Osteoblast (primary cell): Measurements from ENCODE around the gene GDAP1L1. TPM values are rescaled to one million over a fixed set of nuclear protein-coding genes. Genes with fewer than 3 reads are reported as not detected.
"Not testable (repeated sequence)": the region's sequence is repeated elsewhere in the genome, so short reads cannot be mapped to it uniquely, and the experiment has no call there.

ENCODE experiments used
- DNase-seq: peaks from one replicate; pipeline ENCODE4 v3.0.0; 2011; ENCODE audit warnings: low spot score, mixed read lengths; ENCODE audit not compliant: insufficient read length; ENCODE audit errors: missing footprints
- H2AFZ ChIP-seq: 2 replicates; pipeline ENCODE4 v1.6.0; 2011; ENCODE audit warnings: mild to moderate bottlenecking, low read length
- H3K27ac ChIP-seq: 2 replicates; pipeline ENCODE4 v1.5.1; 2011; ENCODE audit warnings: mild to moderate bottlenecking, low read depth, low read length, moderate library complexity
- H3K27me3 ChIP-seq: 2 replicates; pipeline ENCODE4 v1.6.0; 2012; ENCODE audit warnings: mild to moderate bottlenecking, control low read depth, inconsistent platforms, low read length, moderate library complexity; ENCODE audit not compliant: insufficient read depth
- H3K36me3 ChIP-seq: 2 replicates; pipeline ENCODE4 v1.5.1; 2011; ENCODE audit warnings: mild to moderate bottlenecking, low read length, control low read depth, moderate library complexity; ENCODE audit not compliant: insufficient read depth
- H3K4me1 ChIP-seq: 2 replicates; pipeline ENCODE4 v1.5.1; 2011; ENCODE audit warnings: mild to moderate bottlenecking, low read length, control low read depth, moderate library complexity; ENCODE audit not compliant: insufficient read depth
- H3K4me2 ChIP-seq: 2 replicates; pipeline ENCODE4 v1.6.0; 2011; ENCODE audit warnings: mild to moderate bottlenecking, low read length; ENCODE audit not compliant: insufficient read depth
- H3K4me3 ChIP-seq: fragments of 200-600 bp; sonication (generic); 3 replicates; pipeline ENCODE4 v1.5.1; 2012; ENCODE audit warnings: mild to moderate bottlenecking, low read length, inconsistent platforms; ENCODE audit not compliant: insufficient read depth
- H3K79me2 ChIP-seq: 2 replicates; pipeline ENCODE4 v1.6.0; 2012; ENCODE audit warnings: mild to moderate bottlenecking, low read length, control low read depth, inconsistent platforms; ENCODE audit not compliant: insufficient read depth
- H3K9me3 ChIP-seq: 2 replicates; pipeline ENCODE4 v1.5.1; 2011; ENCODE audit warnings: low read depth, low read length, control low read depth
- H4K20me1 ChIP-seq: 2 replicates; pipeline ENCODE4 v1.6.0; 2012; ENCODE audit warnings: mild to moderate bottlenecking, low read length, control low read depth; ENCODE audit not compliant: insufficient read depth
- total RNA-seq: library from RNA; depleted of rRNA; stranded (reverse); fragments of >200 nt; gene quantifications from 2 replicates; pipeline ENCODE4 v1.2.3, GENCODE V29; 2012
- TF ChIP-seq, protein P1 (sequence below): IDR thresholded peaks from 2 replicates; pipeline ENCODE4 v1.5.1; 2011; ENCODE audit warnings: mild to moderate bottlenecking, low read depth, low read length, moderate library complexity; ENCODE audit errors: extremely low read depth

The GDAP1L1 gene
- total RNA-seq, 1 donor = 0.72 TPM

DNA sequence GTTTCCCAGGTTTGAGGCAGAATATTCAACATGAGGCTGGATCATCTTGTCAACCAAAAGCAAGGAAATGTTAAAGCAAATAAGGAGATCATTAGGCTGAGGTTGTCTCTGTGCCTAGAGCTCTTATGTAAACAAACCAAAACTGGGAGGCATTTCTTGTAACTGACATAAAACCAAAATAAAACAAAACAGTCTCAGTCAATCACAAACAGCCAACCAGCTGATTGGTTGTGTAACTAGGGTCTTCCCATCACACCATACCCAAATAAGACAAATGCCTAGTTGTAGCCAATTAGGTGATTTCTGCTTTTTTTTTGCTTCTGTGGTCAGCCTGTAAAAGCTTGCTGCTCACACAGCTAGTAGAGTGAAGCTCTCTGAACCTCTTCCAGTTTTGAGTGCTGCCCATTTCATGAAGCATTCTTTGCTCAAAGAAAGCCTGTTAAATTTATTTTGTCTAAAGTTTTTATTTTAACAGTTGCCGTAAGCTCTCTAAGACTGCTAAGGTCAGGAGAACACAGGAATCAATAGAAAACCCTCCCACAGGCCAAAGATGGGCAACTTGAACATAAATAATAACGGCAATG, 72.8 kb downstream of the GDAP1L1 start:
- H3K27ac ChIP-seq = no peak overlapping the region
- no peak overlapping the region for H2AFZ ChIP-seq
- H3K4me2 ChIP-seq = no peak overlapping the region
- no peaks in the 10 kb centered on the region for H3K4me1 ChIP-seq
- H4K20me1 ChIP-seq = no peaks in the 10 kb centered on the region
- no peaks in the 10 kb centered on the region for H3K9me3 ChIP-seq
- no peaks in the 10 kb centered on the region for H3K36me3 ChIP-seq
- no peak overlapping the region for H3K4me3 ChIP-seq
- TF ChIP-seq, protein P1, sequence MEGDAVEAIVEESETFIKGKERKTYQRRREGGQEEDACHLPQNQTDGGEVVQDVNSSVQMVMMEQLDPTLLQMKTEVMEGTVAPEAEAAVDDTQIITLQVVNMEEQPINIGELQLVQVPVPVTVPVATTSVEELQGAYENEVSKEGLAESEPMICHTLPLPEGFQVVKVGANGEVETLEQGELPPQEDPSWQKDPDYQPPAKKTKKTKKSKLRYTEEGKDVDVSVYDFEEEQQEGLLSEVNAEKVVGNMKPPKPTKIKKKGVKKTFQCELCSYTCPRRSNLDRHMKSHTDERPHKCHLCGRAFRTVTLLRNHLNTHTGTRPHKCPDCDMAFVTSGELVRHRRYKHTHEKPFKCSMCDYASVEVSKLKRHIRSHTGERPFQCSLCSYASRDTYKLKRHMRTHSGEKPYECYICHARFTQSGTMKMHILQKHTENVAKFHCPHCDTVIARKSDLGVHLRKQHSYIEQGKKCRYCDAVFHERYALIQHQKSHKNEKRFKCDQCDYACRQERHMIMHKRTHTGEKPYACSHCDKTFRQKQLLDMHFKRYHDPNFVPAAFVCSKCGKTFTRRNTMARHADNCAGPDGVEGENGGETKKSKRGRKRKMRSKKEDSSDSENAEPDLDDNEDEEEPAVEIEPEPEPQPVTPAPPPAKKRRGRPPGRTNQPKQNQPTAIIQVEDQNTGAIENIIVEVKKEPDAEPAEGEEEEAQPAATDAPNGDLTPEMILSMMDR = no peak
- peaks cover 3% of the 10 kb centered on the region for H3K27me3 ChIP-seq
- DNase-seq = no peak
- no peaks in the 10 kb centered on the region for H3K79me2 ChIP-seq

DNA sequence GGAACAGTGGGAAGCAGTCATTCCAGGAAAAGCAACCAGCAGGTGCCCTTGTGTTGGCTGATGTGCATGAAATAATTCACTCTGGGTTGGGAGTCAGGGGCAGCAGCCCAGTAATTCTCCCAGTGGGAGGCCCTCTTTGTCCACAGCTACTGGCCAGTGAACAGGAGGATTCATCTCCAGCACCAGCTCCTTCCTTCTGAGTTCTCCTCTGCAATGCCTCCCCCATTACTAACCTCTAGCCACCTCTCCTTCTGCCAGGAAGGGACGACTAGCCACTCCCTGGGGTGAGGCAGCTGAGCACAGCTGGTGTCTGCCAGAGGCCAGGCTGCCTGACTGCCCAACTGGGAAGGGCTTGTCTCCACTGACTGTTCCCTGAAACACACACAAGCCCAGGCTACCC, 77.2 kb downstream of the GDAP1L1 start:
- H3K4me1 ChIP-seq = no peaks in the 10 kb centered on the region
- DNase-seq = no peak

DNA sequence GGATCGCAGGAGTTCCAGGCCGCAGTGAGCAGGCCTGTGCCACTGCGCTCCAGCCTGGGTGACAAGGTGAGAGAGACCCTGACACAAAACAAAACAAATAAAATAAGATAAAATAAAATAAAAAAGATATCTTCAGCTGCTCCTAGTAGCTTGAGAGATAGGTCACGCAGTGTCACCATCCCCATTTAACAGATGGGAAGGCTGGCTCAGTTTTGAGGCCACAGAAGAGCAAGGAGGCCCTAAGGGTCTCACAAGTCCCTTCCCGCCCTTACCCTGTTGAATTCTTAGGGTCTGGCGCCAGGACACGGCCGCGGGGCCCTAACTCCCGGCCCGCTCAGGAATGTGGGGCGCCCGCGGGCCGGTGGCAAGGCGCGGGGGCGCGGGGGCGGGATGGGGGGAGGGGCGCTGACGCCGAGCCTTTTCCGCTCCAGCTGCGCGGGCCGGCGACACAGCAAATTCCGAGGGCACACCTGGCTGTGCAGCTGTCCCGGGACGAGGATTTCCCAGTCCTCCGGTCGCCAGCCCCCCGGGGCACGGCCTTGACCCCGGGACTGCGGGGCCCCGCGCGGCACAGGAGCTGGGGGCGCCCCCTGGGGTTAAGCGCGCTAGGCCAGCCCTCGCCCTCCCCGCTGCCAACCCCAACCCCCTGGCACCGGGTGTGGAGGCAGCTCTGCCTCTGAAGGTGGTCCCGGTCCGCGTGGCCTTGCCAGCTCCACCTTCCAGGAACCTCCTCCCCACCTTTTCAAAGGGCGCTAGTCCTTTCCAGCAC, 79.5 kb downstream of the GDAP1L1 start:
- Histone ChIP-seq H3K9me3 (no peaks in the 10 kb centered on the region), H3K4me3 (peak overlapping the region; percentile 51), H3K4me2 (peak overlapping the region; percentile 48), H2AFZ (peak overlapping the region; percentile 59), H3K27me3 (peaks cover 6% of the 10 kb centered on the region), H3K36me3 (no peaks in the 10 kb centered on the region), H3K4me1 (no peaks in the 10 kb centered on the region), H3K79me2 (no peaks in the 10 kb centered on the region), H4K20me1 (no peaks in the 10 kb centered on the region), H3K27ac (no peak overlapping the region)
- no peak for DNase-seq
- TF ChIP-seq, protein P1 = no peak

More for the DNA sequence above, 77.2 kb downstream of the GDAP1L1 start:
- TF ChIP-seq, protein P1 = no peak
- H3K36me3 ChIP-seq = no peaks in the 10 kb centered on the region
- H3K4me3 ChIP-seq = no peak overlapping the region
- no peak overlapping the region for H3K27ac ChIP-seq
- no peaks in the 10 kb centered on the region for H3K9me3 ChIP-seq
- H4K20me1 ChIP-seq = no peaks in the 10 kb centered on the region
- no peaks in the 10 kb centered on the region for H3K79me2 ChIP-seq
- no peak overlapping the region for H2AFZ ChIP-seq
- H3K27me3 ChIP-seq = peaks cover 7% of the 10 kb centered on the region
- no peak overlapping the region for H3K4me2 ChIP-seq

DNA sequence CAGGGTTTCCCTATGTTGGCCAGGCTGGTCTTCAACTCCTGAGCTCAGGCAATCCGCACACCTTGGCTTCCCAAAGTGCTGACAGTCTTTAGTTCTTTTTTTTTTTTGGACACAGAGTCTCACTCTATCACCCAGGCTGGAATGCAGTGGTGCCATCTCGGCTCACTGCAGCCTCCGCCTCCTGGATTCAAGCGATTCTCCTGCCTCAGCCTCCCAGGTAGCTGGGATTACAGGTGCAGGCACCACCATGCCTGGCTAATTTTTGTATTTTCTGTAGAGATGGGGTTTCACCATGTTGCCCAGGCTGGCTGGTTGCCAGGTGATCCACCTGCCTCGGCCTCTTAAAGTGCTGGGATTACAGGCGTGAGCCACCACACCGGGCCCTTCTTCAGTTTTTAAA, 80.6 kb downstream of the GDAP1L1 start:
- not testable (repeated sequence) for H3K27me3 ChIP-seq, H2AFZ ChIP-seq, DNase-seq, H3K79me2 ChIP-seq, H3K4me3 ChIP-seq, H3K4me1 ChIP-seq, H3K9me3 ChIP-seq, H3K4me2 ChIP-seq, H3K27ac ChIP-seq, H4K20me1 ChIP-seq, H3K36me3 ChIP-seq
